CD8-positive, alpha-beta memory T cell (primary cell): Measurements from ENCODE around the gene SLC41A2. TPM values are rescaled to one million over a fixed set of nuclear protein-coding genes. Genes with fewer than 3 reads are reported as not detected.

Experiments
- CTCF ChIA-PET: fragments of 350-600 bp; sonication (Branson Sonifier 250); formaldehyde crosslinking; loops from one replicate; lab custom pipeline; 2021; ENCODE audit warnings: antibody characterized with exemption; lab: Charles Lee
- POLR2A ChIA-PET: fragments of 350-600 bp; sonication (Branson Sonifier 250); formaldehyde crosslinking; loops from one replicate; lab custom pipeline; 2021; ENCODE audit warnings: antibody characterized with exemption; lab: Charles Lee
- DNase-seq, 5 donors: peaks; one replicate each; pipeline versions ENCODE4 v3.0.0 to v3.0.0-alpha.2; 2020 to 2022; ENCODE audit warnings: mixed read lengths in 1 of 5
- H3K27ac ChIP-seq: one replicate; pipeline ENCODE4 v1.7.0; 2013; ENCODE audit warnings: low read depth, mild to moderate bottlenecking, low read length, moderate library complexity
- H3K27me3 ChIP-seq: 2 replicates; pipeline ENCODE4 v1.7.0; 2013; ENCODE audit warnings: low read length, mild to moderate bottlenecking; ENCODE audit not compliant: insufficient read depth, poor library complexity, severe bottlenecking
- H3K36me3 ChIP-seq: 2 replicates; pipeline ENCODE4 v1.7.0; 2013; ENCODE audit warnings: mild to moderate bottlenecking, low read length, moderate library complexity; ENCODE audit not compliant: insufficient read depth
- H3K4me1 ChIP-seq: 2 replicates; pipeline ENCODE4 v1.7.0; 2013; ENCODE audit warnings: mild to moderate bottlenecking, low read length, moderate library complexity; ENCODE audit not compliant: insufficient read depth
- H3K4me3 ChIP-seq: 2 replicates; pipeline ENCODE4 v1.7.0; 2013; ENCODE audit warnings: mild to moderate bottlenecking, low read length
- H3K9me3 ChIP-seq: 2 replicates; pipeline ENCODE4 v1.7.0; 2013; ENCODE audit warnings: mild to moderate bottlenecking, low read length
- H3K27ac Mint-ChIP-seq, 8 donors: one replicate each; pipeline ENCODE4 v1.8.0; 2020 to 2021; ENCODE audit warnings: mixed read lengths in 8 of 8, mild to moderate bottlenecking in 6 of 8, inconsistent platforms in 3 of 8, moderate library complexity in 3 of 8
- H3K27me3 Mint-ChIP-seq, 2 donors: one replicate each; pipeline ENCODE4 v1.8.0; 2020 to 2021; ENCODE audit warnings: mixed read lengths in 2 of 2, mild to moderate bottlenecking in 1 of 2, moderate library complexity in 1 of 2
- H3K36me3 Mint-ChIP-seq, 3 donors: one replicate each; pipeline ENCODE4 v1.8.0; 2020 to 2021; ENCODE audit warnings: mixed read lengths in 3 of 3, inconsistent platforms in 1 of 3, mild to moderate bottlenecking in 1 of 3
- H3K4me1 Mint-ChIP-seq, 3 donors: one replicate each; pipeline ENCODE4 v1.8.0; 2020 to 2021; ENCODE audit warnings: mixed read lengths in 3 of 3, inconsistent platforms in 1 of 3, mild to moderate bottlenecking in 1 of 3
- H3K4me3 Mint-ChIP-seq, 7 donors: one replicate each; pipeline ENCODE4 v1.8.0; 2020 to 2021; ENCODE audit warnings: mixed read lengths in 7 of 7, mild to moderate bottlenecking in 6 of 7, moderate library complexity in 4 of 7, inconsistent platforms in 2 of 7
- H3K9me3 Mint-ChIP-seq, 5 donors: one replicate each; pipeline ENCODE4 v1.8.0; 2020 to 2022; ENCODE audit warnings: mixed read lengths in 5 of 5, mild to moderate bottlenecking in 3 of 5, moderate library complexity in 2 of 5, inconsistent platforms in 1 of 5
- polyA plus RNA-seq: library from polyadenylated mRNA; unstranded; fragments of 300-500 nt; fragmentation: Illumina TruSeq; gene quantifications from one replicate; pipeline ENCODE4 v1.2.3, GENCODE V29; 2021
- total RNA-seq, 2 experiments: library from RNA; stranded (reverse); gene quantifications; one replicate each; pipeline ENCODE4 v1.2.3, GENCODE V29; 2021

SLC41A2 gene
- total and polyA plus RNA-seq, 3 experiments from 2014 or later: 5.9 to 6.8 TPM; not detected in 1

DNA sequence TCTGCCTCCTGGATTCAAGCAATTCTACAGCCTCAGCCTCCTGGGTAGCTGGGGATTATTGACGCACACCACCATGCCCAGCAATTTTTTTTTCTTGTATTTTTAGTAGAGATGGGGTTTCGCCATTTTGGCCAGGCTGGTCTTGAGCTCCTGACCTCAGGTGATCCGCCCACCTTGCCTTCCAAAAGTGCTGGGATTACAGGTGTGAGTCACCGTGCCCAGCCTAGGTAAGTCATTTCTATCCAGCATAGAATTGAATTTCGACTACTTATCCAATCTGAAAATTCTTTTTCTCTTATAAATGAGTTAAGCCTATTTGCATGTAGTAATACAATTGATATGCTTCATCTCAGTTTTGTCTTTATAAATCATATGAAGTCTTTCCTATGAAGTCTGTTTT, 15.2 kb upstream of the SLC41A2 start:
- Mint-ChIP-seq H3K27ac (peak overlapping the region in 1 of 8 donors; percentile 6), H3K27me3 (peaks cover 2% of the 10 kb centered on the region in 2 donors), H3K9me3 (no peaks in the 10 kb centered on the region), H3K4me1 (no peaks in the 10 kb centered on the region), H3K4me3 (no peak overlapping the region), H3K36me3 (no peaks in the 10 kb centered on the region)
- no peaks in the 10 kb centered on the region for H3K9me3 ChIP-seq
- no peak overlapping the region for H3K27ac ChIP-seq
- H3K4me3 ChIP-seq: no peak overlapping the region
- DNase-seq: no peak
- no peaks in the 10 kb centered on the region for H3K36me3 ChIP-seq
- POLR2A ChIA-PET: interaction anchor here (0.6 kb wide), 1 partner anchor 10 kb away, joined by 4 read pairs; no protein-coding TSS in a partner anchor
- no peaks in the 10 kb centered on the region for H3K4me1 ChIP-seq
- H3K27me3 ChIP-seq: no peaks in the 10 kb centered on the region
- CTCF ChIA-PET: no interaction called here

DNA sequence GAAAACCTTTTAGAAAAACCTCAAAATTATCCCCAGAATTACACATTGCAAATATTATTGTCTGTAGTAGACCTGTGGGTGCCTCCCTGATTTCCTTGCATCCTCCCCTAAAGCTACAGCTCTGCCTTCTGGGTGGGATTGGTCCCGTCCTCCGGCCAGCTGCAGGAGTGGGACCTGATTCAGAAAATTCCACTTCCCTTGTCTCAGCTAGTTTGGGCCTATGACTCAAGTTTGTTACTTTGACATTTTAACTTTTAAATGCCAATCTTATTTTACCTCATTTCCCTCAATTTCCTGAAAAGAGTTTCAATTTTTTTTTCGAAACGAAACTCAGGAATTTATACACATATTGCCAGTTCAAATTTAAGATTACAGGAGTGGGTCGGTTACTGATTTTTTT, 13.2 kb upstream of the SLC41A2 start:
- Histone ChIP-seq H3K27ac (no peak overlapping the region), H3K9me3 (no peaks in the 10 kb centered on the region), H3K4me3 (no peak overlapping the region), H3K27me3 (no peaks in the 10 kb centered on the region), H3K36me3 (no peaks in the 10 kb centered on the region), H3K4me1 (no peaks in the 10 kb centered on the region)
- Mint-ChIP-seq H3K4me1 (no peaks in the 10 kb centered on the region), H3K36me3 (no peaks in the 10 kb centered on the region), H3K27ac (peak overlapping the region in 1 of 8 donors; percentile 68), H3K27me3 (peaks cover 0 to 2% of the 10 kb centered on the region in 2 donors), H3K9me3 (no peaks in the 10 kb centered on the region), H3K4me3 (no peak overlapping the region)
- DNase-seq: no peak
- POLR2A ChIA-PET: no interaction called here
- CTCF ChIA-PET: no interaction called here

DNA sequence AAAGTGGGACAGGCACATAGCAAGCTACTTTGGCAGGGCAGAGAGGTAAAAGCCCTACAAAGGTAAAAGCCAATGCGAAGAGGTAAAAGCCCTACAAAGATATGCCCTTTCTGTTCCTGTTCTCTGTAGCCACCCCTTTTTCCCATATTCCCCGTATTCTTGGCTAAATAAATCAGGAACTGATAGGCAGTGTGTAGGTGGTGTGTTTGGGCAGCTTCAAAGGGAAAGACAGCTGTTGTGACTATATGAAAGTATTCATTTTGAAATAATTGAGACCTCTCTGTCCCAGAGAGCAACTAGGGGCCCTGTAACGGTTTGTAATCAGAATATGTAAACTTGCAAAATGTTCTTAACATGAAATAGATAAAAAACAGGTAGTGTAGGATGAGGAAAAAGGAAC, 11.3 kb upstream of the SLC41A2 start:
- peaks cover 3% of the 10 kb centered on the region for H3K27me3 ChIP-seq
- Mint-ChIP-seq H3K4me3 (no peak overlapping the region), H3K27me3 (peaks cover 5 to 18% of the 10 kb centered on the region in 2 donors), H3K36me3 (no peaks in the 10 kb centered on the region), H3K27ac (no peak overlapping the region), H3K9me3 (no peaks in the 10 kb centered on the region), H3K4me1 (no peaks in the 10 kb centered on the region)
- no peaks in the 10 kb centered on the region for H3K4me1 ChIP-seq
- no peaks in the 10 kb centered on the region for H3K36me3 ChIP-seq
- ChIA-PET POLR2A (no interaction called here), CTCF (no interaction called here)
- no peak overlapping the region for H3K4me3 ChIP-seq
- H3K9me3 ChIP-seq: no peaks in the 10 kb centered on the region
- no peak for DNase-seq
- no peak overlapping the region for H3K27ac ChIP-seq

DNA sequence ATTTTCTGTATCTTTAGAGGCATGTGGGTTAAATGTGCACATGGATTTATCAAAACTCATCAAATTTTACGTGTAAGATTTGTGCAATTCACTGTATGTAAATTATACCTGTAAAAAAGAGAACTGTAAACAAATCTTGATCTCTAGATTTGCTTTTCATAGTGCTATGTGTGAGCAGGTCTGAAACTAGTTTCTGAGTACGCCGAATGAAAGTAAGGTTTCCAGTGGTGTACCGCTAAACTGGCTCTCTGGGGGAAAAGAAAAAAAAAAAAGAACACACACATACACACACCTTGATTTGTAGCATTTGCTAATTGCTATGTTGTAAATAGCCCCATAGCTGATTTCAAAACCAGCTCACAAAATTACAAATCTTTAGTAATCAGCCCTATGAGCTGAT, 8.6 kb upstream of the SLC41A2 start:
- Histone ChIP-seq H3K36me3 (no peaks in the 10 kb centered on the region), H3K27me3 (peaks cover 3% of the 10 kb centered on the region), H3K9me3 (no peaks in the 10 kb centered on the region), H3K4me1 (no peaks in the 10 kb centered on the region), H3K4me3 (no peak overlapping the region), H3K27ac (no peak overlapping the region)
- peaks cover 13 to 35% of the 10 kb centered on the region in 2 donors for H3K27me3 Mint-ChIP-seq
- H3K4me1 Mint-ChIP-seq: no peaks in the 10 kb centered on the region
- DNase-seq: no peak
- ChIA-PET POLR2A (no interaction called here), CTCF (no interaction called here)
- no peak overlapping the region for H3K4me3 Mint-ChIP-seq
- H3K9me3 Mint-ChIP-seq: no peaks in the 10 kb centered on the region
- no peaks in the 10 kb centered on the region for H3K36me3 Mint-ChIP-seq
- H3K27ac Mint-ChIP-seq: no peak overlapping the region

DNA sequence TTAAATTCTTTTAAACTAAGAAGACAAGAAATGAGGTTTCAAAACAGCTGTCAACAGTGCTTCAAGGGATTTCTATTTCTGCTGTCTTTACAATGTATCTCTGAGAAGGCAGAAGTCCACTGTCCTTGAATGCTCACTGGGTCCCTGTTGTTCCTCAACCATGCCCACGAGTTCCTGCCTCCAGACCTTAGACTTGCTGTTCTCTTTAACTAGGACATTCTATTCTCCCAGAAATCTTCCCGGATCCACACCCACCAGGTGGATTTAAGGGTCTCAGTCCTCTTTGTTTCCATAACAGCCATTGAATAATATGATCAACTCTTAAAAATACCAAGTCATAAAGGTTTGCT, 6.7 kb upstream of the SLC41A2 start:
- ChIA-PET CTCF (no interaction called here), POLR2A (no interaction called here)
- Mint-ChIP-seq H3K27me3 (peaks cover 13 to 41% of the 10 kb centered on the region in 2 donors), H3K9me3 (no peaks in the 10 kb centered on the region), H3K27ac (no peak overlapping the region), H3K4me1 (peaks cover 0 to 4% (median 0%) of the 10 kb centered on the region in 3 donors), H3K36me3 (no peaks in the 10 kb centered on the region), H3K4me3 (no peak overlapping the region)
- DNase-seq: no peak
- Histone ChIP-seq H3K27ac (no peak overlapping the region), H3K27me3 (peaks cover 3% of the 10 kb centered on the region), H3K4me3 (no peak overlapping the region), H3K4me1 (no peaks in the 10 kb centered on the region), H3K36me3 (no peaks in the 10 kb centered on the region), H3K9me3 (no peaks in the 10 kb centered on the region)

DNA sequence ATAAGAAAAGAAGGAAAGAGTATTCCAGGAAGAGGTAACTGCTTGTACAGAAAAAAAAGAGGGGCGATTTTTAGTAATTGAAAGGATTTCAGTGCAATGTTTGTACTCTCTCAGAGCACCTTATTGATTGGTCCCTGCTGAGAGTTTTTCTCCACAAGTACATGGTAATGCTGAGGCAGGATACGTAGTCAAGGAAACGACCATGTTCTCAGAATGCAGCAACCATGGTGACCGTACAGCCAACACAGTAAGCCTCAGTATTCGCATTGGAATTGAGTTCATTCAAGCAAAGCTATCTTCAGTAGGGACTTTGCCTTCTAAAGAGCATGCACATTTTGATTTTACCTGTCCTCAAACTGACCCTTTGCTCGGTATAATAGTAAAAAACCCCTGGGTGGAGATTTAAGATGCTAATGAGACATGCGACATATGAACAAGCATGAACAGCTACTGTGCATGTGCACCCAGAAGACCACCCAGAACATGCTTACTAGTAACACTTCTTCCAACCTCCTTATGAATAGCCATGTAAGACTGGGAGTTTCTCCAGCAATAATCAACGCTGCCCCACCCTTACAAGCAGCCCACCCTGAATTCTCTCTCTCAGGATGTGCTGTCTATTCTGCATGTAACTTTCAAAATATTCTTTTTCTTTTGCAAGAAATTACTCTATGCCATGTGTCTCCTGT, 6.2 kb upstream of the SLC41A2 start:
- no peak for DNase-seq
- Histone ChIP-seq H3K27ac (no peak overlapping the region), H3K4me3 (no peak overlapping the region), H3K27me3 (peaks cover 3% of the 10 kb centered on the region), H3K36me3 (no peaks in the 10 kb centered on the region), H3K9me3 (no peaks in the 10 kb centered on the region), H3K4me1 (peaks cover under 1% of the 10 kb centered on the region)
- H3K9me3 Mint-ChIP-seq: no peaks in the 10 kb centered on the region
- no peaks in the 10 kb centered on the region for H3K36me3 Mint-ChIP-seq
- POLR2A ChIA-PET: no interaction called here
- CTCF ChIA-PET: no interaction called here
- peaks cover 13 to 41% of the 10 kb centered on the region in 2 donors for H3K27me3 Mint-ChIP-seq
- H3K27ac Mint-ChIP-seq: no peak overlapping the region
- peaks cover 0 to 7% (median 4%) of the 10 kb centered on the region in 3 donors for H3K4me1 Mint-ChIP-seq
- H3K4me3 Mint-ChIP-seq: no peak overlapping the region

DNA sequence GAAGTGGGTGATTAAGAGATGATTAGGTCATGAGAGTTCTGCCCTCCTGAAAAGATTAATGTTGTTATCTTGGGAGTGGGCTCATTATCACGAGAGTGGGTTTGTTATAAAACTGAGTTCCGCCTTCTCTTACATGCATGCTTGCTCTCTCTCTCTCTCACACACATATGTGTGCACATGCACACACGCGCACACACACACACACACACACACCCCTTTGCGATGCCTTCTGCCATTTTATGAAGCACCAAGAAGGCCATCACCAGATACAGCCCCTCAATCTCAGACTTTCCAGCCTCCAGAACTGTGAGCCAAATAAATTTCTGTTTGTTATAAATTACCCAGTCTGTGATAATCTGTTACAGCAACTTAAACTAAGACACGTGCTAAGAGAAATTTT, 5.7 kb upstream of the SLC41A2 start:
- no peak overlapping the region for H3K4me3 ChIP-seq
- H3K36me3 ChIP-seq: no peaks in the 10 kb centered on the region
- H3K27ac ChIP-seq: no peak overlapping the region
- Mint-ChIP-seq H3K4me1 (peaks cover 3 to 12% (median 10%) of the 10 kb centered on the region in 3 donors), H3K27me3 (peaks cover 13 to 41% of the 10 kb centered on the region in 2 donors), H3K27ac (no peak overlapping the region), H3K36me3 (no peaks in the 10 kb centered on the region), H3K4me3 (peak overlapping the region in 1 of 7 donors; percentile 29), H3K9me3 (no peaks in the 10 kb centered on the region)
- no peak for DNase-seq
- ChIA-PET POLR2A (no interaction called here), CTCF (no interaction called here)
- peaks cover 3% of the 10 kb centered on the region for H3K27me3 ChIP-seq
- H3K9me3 ChIP-seq: no peaks in the 10 kb centered on the region
- H3K4me1 ChIP-seq: peaks cover 6% of the 10 kb centered on the region

DNA sequence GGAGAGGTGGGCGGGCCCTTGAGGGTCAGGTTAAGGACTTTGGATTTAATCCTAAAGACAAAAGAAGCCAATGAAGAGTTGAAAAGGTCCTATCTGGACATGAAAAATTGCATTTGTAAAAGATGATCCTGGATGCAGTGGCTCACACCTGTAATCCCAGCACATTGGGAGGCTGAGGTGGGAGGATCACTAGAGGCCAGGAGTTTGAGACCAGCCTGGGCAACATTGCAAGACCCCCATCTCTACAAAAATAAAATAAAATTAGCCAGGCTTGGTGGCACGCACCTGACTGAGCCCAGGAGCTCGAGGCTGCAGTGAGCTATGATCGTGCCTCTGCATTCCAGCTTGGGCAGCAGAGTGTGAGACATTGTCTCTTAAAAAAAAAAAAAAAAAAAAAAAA, 2.4 kb upstream of the SLC41A2 start:
- Mint-ChIP-seq H3K4me1 (peaks cover 12 to 24% (median 23%) of the 10 kb centered on the region in 3 donors), H3K36me3 (peaks cover 0 to 4% (median 0%) of the 10 kb centered on the region in 3 donors), H3K27me3 (peaks cover 15 to 34% of the 10 kb centered on the region in 2 donors), H3K4me3 (peak overlapping the region in 3 of 7 donors; percentile 22 to 92 (median 44)), H3K9me3 (peaks cover 0 to 1% (median 0%) of the 10 kb centered on the region in 5 donors), H3K27ac (peak overlapping the region in 1 of 8 donors; percentile 57)
- no peaks in the 10 kb centered on the region for H3K9me3 ChIP-seq
- no peak overlapping the region for H3K27ac ChIP-seq
- POLR2A ChIA-PET: interaction anchor here (0.6 kb wide), 1 partner anchor 30 kb away, joined by 4 read pairs; no protein-coding TSS in a partner anchor
- no peaks in the 10 kb centered on the region for H3K36me3 ChIP-seq
- H3K4me3 ChIP-seq: no peak overlapping the region
- CTCF ChIA-PET: interaction anchor here (1.7 kb wide), 1 partner anchor 27 kb away, joined by 5 read pairs; no protein-coding TSS in a partner anchor
- no peak for DNase-seq
- H3K27me3 ChIP-seq: peaks cover 2% of the 10 kb centered on the region
- H3K4me1 ChIP-seq: peaks cover 6% of the 10 kb centered on the region
